HG03432 (cell line): ENCODE measurements around the gene HDAC7.

Experiments used
- ATAC-seq: cut with Tn5 transposase; IDR thresholded peaks from one replicate; pipeline ENCODE4 v1.9.1; 2021; ENCODE audit warnings: mild to moderate bottlenecking, moderate library complexity; ENCODE audit not compliant: unreplicated experiment

HDAC7 gene

DNA sequence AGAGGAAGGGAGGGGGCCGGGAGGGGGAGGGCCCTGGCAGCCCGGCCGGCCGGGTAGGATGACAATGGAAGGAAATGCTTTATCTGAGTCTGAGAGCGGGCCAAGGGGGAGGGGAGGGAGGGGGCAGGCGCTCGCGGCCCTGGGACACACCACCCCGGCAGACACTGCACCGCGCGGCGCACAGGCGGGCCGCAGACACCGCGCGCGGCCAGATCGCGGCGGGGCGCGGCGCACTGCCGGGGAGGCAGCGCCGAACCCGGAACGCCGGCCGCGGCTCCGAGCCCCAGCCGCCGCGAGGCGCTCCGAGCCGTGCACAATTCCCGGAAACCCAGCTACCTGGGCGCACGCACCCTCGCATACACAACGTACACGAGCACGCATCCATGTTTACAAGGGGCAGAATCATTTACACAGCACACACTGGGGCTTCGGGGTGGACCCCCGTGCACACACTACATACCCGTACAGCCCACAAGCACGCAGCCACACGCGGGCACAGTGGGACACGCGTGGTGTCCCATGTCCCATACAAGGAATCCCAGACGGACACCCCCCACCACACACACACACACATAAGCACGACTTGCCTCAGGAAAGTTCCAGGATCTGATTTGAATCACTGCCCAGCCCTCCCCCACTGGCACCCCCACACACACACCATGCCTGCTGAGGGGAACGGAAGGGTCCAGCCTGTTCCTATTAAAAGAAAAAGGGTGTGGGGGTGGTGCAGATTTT is at the start of gene HDAC7:
Gene HDAC7, minus strand, starts transcription at position 8 of the 735 bp plus-strand sequence. CDS start 118 bp downstream, outside the sequence.
- peak; percentile 43 for ATAC-seq

DNA sequence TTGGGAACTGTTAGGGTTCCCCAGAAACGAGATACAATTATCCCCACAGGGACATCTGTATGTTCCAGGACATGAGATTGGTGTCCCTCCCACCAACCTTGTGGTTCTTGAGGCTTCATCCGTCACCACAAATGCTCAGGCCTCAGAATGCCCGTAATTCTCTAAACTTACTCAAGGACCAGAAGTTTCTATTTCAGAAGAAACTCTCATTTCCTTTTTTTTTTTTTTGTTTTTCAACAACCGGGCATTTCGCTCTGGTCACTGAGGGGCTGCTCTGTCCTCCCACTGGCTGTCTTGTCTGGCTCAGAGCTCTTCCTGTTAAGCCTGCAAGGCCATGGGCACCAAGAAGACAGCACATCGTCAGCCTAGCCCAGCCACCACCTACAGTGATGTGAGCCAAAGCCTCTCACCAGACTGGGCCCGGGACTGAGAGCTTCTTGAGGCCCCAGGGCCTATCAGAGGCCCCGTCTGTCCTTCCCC is 48.9 kb upstream of the HDAC7 start:
- peak; percentile 79 for ATAC-seq

GRCh38 chr12:47868041-47868440 is 48.3 kb upstream of the HDAC7 start:
- ATAC-seq, result peak; percentile 9

GRCh38 chr12:47867495-47867941 is 47.8 kb upstream of the HDAC7 start:
- ATAC-seq, result no peak

DNA sequence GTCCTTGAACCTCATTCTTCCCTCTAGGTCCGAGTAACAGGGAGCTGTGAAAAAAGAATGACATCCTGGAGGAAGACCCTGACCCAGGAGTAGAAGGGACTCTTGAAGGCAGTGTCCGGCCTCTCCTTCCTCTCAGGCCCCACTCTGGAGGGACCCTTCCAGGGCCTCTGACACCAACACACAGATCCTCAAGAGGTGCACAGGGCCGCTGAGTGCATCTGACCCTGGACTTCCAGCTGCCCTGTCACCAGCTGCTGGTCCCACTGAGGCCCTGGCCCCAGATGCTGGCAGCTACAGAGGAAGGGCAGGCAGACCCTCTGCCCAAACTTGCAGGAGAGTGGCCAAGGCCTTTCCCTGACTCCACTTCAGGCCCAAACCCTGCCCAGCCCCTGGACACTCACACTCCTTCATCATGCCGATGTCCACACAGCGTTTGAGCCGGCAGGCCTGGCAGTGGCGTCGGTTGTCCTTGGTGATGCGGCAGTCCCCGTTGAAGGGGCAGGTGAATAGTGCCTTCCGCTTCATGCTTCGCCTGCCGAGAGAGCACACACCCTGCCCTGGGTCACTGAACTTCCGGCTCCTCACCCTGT is 45.0 kb upstream of the HDAC7 start:
- ATAC-seq, result no peak

DNA sequence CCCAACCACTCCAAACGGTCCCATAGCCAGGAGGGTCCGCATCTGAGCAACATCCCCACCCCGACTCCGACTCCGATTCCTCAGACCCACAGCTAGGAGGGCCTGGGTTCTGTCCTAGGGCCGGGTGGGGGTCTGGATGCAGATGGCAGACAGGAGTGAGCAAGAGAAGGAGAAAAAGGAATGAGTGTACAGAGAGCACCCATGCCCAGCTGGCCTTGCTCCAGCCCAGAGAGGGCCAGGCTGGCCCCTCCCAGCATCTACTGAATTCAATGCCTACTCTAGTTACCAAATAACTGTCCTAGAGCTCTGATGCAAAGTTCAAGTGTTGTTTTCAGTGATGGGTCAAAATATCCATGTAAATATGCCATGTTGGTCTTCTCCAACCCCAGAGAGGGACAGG is 44.3 kb upstream of the HDAC7 start:
- ATAC-seq, result no peak

GRCh38 chr12:47863467-47863866 is 43.8 kb upstream of the HDAC7 start:
- no peak for ATAC-seq

DNA sequence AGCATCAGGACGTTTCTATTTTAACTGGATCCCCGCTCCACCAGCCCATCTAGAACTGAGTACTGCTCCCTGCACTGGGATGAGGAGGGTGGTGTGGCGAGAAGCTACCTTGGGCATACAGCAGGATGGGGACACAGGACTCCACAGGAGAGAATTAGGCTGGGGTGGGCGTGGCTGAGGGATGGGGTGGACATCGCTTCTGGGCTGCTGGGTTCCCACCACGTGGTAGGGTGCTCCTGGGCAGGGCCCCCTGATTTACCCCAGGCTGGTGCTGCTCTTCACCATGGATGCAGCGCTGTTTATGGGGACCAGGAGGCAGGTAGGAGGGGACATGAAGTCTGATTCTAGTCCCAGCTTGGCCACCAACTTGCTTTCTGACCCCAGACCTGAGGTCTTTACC is 43.2 kb upstream of the HDAC7 start:
- ATAC-seq, result no peak

DNA sequence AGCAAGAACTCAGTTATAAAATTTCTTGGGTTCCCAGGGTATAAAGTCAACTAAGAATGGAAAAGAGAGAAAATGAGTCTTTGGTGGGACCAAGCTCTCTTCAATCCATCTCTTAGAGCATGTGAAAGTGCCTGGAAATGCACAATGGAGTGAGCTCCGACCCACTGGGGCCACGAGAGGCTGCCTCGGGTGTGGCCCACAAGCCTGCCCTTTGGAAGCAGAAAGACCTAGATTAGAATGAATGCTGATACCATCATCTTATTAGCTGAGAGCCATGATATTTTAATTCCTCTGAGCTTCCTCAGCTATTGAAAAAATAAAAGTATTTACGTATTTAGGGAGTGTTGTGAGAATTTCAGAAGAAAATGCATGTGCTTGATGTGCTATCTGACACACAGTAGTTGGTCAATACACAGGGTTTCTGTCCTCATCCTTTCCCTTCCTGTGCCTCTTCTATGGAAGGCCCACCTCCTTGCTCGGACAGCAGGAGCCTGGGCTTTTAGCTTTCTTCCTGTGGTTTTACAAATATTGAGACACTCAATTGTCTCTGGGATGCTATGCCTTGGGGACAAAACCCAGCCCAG is 42.6 kb upstream of the HDAC7 start:
- ATAC-seq, result no peak

- no peak for ATAC-seq
These were observed 41.2 kb upstream of the HDAC7 start for GRCh38 chr12:47860873-47861272.

- ATAC-seq, result no peak
These were observed 40.7 kb upstream of the HDAC7 start for GRCh38 chr12:47860279-47860841.

DNA sequence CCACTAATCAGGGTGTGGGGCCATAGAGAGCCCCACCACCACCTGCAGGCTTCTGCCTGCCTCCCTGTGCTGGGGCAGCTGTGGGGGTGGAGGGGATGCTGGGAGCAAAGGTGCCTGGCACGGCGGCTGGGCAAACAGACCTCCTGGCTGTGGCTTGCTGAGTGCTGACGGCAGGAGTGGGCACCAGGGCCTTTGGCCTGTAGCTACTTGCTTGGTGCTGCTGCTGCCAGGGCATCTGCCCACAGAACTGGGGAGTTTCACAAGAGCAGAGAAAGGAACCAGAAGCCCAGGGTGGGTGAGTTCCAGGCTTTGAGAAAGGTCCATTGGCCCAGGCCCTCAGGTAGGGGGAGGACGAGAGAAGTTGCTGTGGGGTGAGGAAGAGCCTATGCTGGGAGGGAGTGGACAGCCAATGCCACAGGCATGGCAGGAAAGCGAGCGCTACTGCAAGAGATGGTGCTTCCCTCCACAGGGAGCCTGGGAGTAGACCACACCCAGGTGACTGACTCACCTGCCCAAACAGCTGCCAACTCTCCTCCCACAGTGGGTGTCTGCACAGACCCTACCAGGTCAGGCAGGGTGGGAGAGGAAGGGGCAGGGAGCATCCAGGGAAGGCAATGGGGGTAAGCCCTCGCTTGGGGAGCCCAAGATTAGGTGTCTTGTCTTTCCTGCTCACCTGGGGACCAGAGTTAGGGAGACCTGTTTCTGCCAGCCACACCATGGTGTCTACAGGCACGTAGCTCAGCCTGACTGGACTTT is 39.0 kb upstream of the HDAC7 start:
- ATAC-seq, result no peak

DNA sequence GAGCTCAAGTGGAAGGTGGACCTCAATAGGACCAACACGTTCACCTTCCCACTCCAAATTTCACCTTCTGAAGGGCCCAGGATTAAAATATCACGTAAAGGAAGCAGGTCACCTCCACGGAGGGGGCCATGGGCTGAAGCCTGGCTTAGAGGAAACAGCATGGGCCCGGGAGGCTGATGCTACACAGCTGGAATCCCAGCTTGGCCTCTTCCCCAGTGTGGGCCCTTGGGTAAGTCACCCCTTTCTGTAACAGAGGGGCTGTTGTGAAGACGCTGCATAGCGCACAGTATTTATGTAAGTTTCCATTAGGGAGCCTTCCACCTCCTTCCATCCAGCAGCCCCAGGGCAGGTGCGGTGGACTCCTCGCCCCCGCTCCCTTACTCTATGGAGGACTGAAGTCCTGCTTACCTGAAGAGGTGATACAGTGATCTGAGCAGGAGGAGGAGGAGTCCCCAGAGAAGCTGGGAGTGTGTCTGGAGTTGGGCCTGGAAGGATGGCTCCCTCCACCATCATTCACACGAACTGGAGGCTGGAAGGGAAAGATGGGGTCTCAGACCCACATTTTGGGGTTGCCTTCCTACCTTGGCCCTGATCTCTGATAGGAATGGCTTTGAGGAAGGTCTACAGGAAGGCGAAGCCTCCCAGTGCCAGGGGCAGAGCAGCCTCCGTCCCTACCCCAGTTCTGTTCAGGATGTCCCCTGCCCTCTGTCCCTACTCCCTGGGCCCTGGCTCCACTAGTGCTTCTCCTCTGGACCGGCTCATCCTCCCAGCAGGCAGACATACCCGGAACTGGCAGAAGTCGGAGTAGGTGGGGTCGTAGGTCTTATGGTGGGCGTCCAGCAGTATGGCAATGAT is 37.2 kb upstream of the HDAC7 start:
- ATAC-seq, result no peak

GRCh38 chr12:47856094-47856493 is 36.4 kb upstream of the HDAC7 start:
- no peak for ATAC-seq

DNA sequence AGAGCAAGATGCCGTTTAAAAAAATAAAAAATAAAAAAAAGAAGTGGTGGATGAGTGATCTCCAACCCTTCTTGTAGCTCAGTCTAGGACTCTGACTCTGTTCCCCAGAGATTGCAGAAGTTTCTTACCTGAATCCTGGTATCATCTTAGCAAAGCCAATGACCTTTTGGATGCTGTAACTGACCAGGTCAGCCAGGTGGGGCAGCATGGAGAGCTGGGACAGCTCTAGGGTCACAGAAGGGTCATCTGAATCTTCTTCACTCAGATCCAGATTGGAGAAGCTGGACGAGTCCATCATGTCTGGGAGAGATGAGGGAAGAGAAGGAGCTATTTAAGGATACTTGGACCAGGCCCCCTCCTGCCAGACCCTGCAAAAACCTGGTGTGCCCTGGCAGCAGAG is 35.8 kb upstream of the HDAC7 start:
- no peak for ATAC-seq

GRCh38 chr12:47854531-47854930 is 34.8 kb upstream of the HDAC7 start:
- ATAC-seq, result no peak

DNA sequence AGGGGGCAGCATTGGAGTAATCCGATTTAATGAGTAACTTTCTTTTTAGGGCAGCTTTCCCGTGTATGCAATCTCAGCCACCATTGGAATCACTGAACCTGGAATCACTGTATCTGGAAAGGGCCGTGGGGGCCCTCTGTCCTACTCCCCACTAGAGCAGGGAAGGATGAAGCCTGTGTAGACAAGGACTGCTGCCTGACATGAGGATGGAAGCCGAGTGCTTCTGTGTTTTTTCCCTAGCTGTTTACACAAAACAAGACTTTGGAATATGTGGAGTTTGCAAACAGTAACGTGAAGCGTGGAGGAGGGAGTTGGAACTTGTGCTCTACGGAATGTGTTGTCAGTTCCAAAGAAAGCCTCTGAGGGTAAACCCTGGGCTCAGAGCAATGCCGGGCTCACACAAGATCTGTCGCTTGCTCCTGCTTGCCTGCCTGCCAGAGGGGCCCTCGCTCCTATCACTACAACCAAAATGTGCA is 32.4 kb upstream of the HDAC7 start:
- no peak for ATAC-seq

DNA sequence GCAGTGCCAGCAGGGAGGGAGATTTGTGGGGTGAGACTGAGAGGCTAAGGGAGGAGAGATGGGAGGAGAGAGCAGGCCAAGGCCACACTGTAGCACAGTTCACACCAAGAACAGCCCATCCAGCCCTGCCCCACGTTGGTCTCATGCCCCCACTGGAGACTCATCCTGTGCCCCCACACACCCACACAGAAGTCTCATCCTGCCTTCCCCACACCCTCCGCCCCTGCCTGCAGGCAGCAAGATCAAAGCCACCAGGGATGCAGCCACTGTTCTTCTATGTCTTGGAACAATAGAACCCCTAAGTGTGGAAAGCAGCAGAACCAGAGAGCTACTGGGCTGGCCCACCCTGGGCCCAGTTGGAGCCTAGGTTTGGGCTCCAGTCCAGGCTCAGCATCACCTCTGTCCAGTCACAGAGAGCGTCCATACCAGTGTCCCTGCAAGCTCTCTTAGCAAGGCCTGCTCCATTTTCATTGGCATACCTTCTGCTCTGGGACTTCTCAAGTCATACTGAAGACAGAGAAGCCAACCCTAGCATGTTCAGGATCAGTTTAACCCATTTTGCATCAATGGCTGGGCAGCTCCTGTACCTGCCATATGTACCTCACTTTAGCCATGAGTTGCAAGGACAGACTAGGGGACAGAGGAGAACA is 31.7 kb upstream of the HDAC7 start:
- no peak for ATAC-seq
